ENCODE measurements around the gene SETD1B.
"Not testable (repeated sequence)": the region's sequence is repeated elsewhere in the genome, so short reads cannot be mapped to it uniquely, and the experiment has no call there.

DNA sequence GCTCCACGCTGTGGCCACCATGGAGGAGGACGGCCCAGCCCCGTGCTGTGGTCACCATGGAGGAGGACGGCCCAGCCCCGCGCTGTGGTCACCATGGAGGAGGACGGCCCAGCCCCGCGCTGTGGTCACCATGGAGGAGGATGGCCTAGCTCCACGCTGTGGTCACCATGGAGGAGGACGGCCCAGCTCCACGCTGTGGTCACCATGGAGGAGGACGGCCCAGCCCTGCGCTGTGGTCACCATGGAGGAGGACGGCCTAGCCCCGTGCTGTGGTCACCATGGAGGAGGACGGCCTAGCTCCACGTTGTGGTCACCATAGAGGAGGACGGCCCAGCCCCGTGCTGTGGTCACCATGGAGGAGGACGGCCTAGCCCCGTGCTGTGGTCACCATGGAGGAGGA, 45.3 kb upstream of the SETD1B start:
- TF ChIP-seq, protein P1, sequence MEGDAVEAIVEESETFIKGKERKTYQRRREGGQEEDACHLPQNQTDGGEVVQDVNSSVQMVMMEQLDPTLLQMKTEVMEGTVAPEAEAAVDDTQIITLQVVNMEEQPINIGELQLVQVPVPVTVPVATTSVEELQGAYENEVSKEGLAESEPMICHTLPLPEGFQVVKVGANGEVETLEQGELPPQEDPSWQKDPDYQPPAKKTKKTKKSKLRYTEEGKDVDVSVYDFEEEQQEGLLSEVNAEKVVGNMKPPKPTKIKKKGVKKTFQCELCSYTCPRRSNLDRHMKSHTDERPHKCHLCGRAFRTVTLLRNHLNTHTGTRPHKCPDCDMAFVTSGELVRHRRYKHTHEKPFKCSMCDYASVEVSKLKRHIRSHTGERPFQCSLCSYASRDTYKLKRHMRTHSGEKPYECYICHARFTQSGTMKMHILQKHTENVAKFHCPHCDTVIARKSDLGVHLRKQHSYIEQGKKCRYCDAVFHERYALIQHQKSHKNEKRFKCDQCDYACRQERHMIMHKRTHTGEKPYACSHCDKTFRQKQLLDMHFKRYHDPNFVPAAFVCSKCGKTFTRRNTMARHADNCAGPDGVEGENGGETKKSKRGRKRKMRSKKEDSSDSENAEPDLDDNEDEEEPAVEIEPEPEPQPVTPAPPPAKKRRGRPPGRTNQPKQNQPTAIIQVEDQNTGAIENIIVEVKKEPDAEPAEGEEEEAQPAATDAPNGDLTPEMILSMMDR (IDR thresholded peaks at IDR 0.05; ENCODE audit: poor library complexity) = not testable (repeated sequence)
- TF ChIP-seq EZH2 (IDR thresholded peaks at IDR 0.05; ENCODE audit: borderline replicate concordance); EZH2phosphoT487 (IDR thresholded peaks at IDR 0.05; ENCODE audit: low read depth, severe bottlenecking, unreplicated experiment): not testable (repeated sequence)
